PC-9 (cell line): ENCODE measurements around the gene LAMP1. TPM values are rescaled to one million over a fixed set of nuclear protein-coding genes. Genes with fewer than 3 reads are reported as not detected.

Experiments used
- BruUV-seq: library from RNA; stranded (reverse); fragments of 400-500 nt; replicated peaks from 2 replicates; lab custom pipeline; 2021; lab: Mats Ljungman, UMichigan
- CTCF ChIA-PET: fragments of 300-600 bp; sonication (Branson Sonifier 250); formaldehyde crosslinking; loops from one replicate; lab custom pipeline; 2022; ENCODE audit warnings: antibody characterized with exemption; lab: Charles Lee
- POLR2A ChIA-PET: fragments of 300-600 bp; sonication (Branson Sonifier 250); formaldehyde crosslinking; loops from one replicate; lab custom pipeline; 2022; ENCODE audit warnings: antibody characterized with exemption; ENCODE audit not compliant: unreplicated experiment; lab: Charles Lee
- DNase-seq, 2 experiments: peaks; one replicate each; pipeline versions ENCODE4 v3.0.0 to v3.0.0-alpha.2; 2015 to 2022; ENCODE audit warnings: mixed read lengths in 1 of 2
- H2AFZ ChIP-seq: fragments of 200-600 bp; sonication (generic); 2 replicates; pipeline ENCODE4 v1.8.1; 2017; ENCODE audit warnings: antibody characterized with exemption
- H3F3A ChIP-seq: fragments of 200-600 bp; sonication (generic); 2 replicates; pipeline ENCODE4 v1.8.1; 2017; ENCODE audit warnings: antibody characterized with exemption, mild to moderate bottlenecking, low read depth; ENCODE audit not compliant: insufficient read depth
- H3K27ac ChIP-seq: fragments of 200-600 bp; sonication (generic); 2 replicates; pipeline ENCODE4 v1.6.1; 2016; ENCODE audit warnings: mixed run types
- H3K27me3 ChIP-seq: fragments of 200-600 bp; sonication (generic); 2 replicates; pipeline ENCODE4 v1.6.1; 2016; ENCODE audit warnings: low read depth, mixed run types; ENCODE audit not compliant: insufficient read depth
- H3K36me3 ChIP-seq: fragments of 200-600 bp; sonication (generic); 2 replicates; pipeline ENCODE4 v1.6.1; 2016; ENCODE audit warnings: low read depth, mixed run types
- H3K4me1 ChIP-seq: fragments of 200-600 bp; sonication (generic); replicated peaks from 2 replicates; pipeline ENCODE4 v1.6.1; 2016; ENCODE audit warnings: mixed run types; ENCODE audit not compliant: insufficient read depth
- H3K4me2 ChIP-seq: fragments of 200-600 bp; sonication (generic); 2 replicates; pipeline ENCODE4 v1.6.1; 2017; ENCODE audit warnings: mixed run types
- H3K4me3 ChIP-seq: fragments of 200-600 bp; sonication (generic); 2 replicates; pipeline ENCODE4 v1.6.1; 2016; ENCODE audit warnings: mixed run types
- H3K79me2 ChIP-seq: fragments of 200-600 bp; sonication (generic); 2 replicates; pipeline ENCODE4 v1.6.1; 2017; ENCODE audit warnings: low read depth, mixed run types
- H3K9me2 ChIP-seq: fragments of 200-600 bp; sonication (generic); 2 replicates; pipeline ENCODE4 v1.8.1; 2017; ENCODE audit warnings: mild to moderate bottlenecking; ENCODE audit not compliant: insufficient read depth
- H3K9me3 ChIP-seq: fragments of 200-600 bp; sonication (generic); 2 replicates; pipeline ENCODE4 v1.8.1; 2016; ENCODE audit warnings: low read depth; ENCODE audit not compliant: insufficient read depth
- H4K20me1 ChIP-seq: fragments of 200-600 bp; sonication (generic); 2 replicates; pipeline ENCODE4 v1.8.1; 2017; ENCODE audit not compliant: insufficient read depth
- EZH2 ChIP-seq: fragments of 200-600 bp; sonication (generic); IDR thresholded peaks from 2 replicates; pipeline ENCODE4 v1.8.0; 2017; ENCODE audit warnings: antibody characterized with exemption, low read depth
- intact Hi-C: fragments of 100-400 bp; cut with micrococcal nuclease; formaldehyde crosslinking; loops from one replicate; pipeline ENCODE4 v1.10.0; 2022; ENCODE audit not compliant: unreplicated experiment
- total RNA-seq: library from RNA; stranded (reverse); gene quantifications from 2 replicates; pipeline ENCODE4 v1.2.3, GENCODE V29; 2021
- TF ChIP-seq, protein P1 (sequence below): fragments of 200-600 bp; sonication (generic); conservative IDR thresholded peaks from 2 replicates; pipeline ENCODE4 v1.6.1; 2017; ENCODE audit warnings: mixed run types, antibody characterized with exemption, mild to moderate bottlenecking, moderate library complexity

LAMP1 gene
- total RNA-seq, 1 experiment from 2014 or later, result 186 TPM

DNA sequence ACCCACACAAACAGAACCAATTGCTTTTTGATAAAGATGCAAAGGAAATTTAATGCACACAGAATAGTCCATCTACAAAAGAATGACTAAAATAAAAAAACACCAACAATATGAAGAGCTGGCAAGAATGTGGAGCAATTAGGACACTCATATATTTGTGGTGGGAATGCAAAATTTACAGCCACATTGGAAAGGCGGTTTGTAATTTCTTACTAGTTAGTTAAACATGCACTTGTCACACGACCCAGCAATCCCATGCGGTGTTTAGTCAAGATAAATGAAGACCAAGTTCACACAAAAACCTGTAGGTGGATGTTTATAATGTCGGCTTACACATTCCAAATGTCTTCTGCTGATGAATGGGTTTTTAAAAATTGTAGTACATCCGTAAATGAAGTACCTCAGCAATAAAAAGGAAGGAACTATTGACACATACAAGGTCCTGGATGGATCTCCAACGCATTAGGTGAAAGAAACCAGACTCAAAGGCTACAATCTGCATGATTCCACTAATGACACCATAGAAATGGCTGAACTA, 61.7 kb downstream of the LAMP1 start:
- H3K36me3 ChIP-seq, result no peaks in the 10 kb centered on the region
- no TSS peak for BruUV-seq
- H3F3A ChIP-seq, result peaks cover 18% of the 10 kb centered on the region; the same call in 1 of the 2 replicates
- 0 out of 2 replicates have a peak, but pooled peaks cover 5% of the 10 kb centered on the region for H4K20me1 ChIP-seq
- no peak for TF ChIP-seq EZH2
- TF ChIP-seq, protein P1, sequence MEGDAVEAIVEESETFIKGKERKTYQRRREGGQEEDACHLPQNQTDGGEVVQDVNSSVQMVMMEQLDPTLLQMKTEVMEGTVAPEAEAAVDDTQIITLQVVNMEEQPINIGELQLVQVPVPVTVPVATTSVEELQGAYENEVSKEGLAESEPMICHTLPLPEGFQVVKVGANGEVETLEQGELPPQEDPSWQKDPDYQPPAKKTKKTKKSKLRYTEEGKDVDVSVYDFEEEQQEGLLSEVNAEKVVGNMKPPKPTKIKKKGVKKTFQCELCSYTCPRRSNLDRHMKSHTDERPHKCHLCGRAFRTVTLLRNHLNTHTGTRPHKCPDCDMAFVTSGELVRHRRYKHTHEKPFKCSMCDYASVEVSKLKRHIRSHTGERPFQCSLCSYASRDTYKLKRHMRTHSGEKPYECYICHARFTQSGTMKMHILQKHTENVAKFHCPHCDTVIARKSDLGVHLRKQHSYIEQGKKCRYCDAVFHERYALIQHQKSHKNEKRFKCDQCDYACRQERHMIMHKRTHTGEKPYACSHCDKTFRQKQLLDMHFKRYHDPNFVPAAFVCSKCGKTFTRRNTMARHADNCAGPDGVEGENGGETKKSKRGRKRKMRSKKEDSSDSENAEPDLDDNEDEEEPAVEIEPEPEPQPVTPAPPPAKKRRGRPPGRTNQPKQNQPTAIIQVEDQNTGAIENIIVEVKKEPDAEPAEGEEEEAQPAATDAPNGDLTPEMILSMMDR, result no peak
- intact Hi-C loops, result no loop called here
- H3K9me3 ChIP-seq, result no peaks in the 10 kb centered on the region
- POLR2A ChIA-PET, result no interaction called here
- no peak overlapping the region for H3K4me3 ChIP-seq
- peaks cover 4% of the 10 kb centered on the region; the same call in 1 of the 2 replicates for H3K79me2 ChIP-seq
- no peaks in the 10 kb centered on the region for H3K9me2 ChIP-seq
- H3K27me3 ChIP-seq, result no peaks in the 10 kb centered on the region
- H2AFZ ChIP-seq, result no peak overlapping the region
- no peaks in the 10 kb centered on the region; the same call in 1 of the 2 replicates for H3K4me1 ChIP-seq
- DNase-seq, result no peak
- H3K4me2 ChIP-seq, result no peak overlapping the region
- no peak overlapping the region for H3K27ac ChIP-seq
- CTCF ChIA-PET, result no interaction called here

DNA sequence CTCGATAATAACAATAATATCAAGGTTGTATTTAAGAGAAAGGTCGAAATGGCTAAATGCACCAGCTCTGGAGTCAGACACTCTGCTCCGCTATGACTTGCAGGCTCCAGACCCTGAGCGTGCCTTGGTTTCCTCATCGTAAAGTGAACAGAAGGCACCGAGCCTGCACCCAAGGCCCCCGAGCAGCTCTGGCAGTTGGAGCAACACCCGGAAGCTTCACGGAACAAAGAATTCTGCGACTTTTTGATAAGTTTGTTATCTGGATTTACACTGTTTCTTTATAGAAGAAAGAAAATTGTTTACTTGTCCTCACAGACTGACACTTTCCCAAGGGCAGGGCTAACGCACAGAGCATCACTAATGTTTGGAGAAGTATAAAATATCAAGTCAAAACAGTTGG, 62.5 kb downstream of the LAMP1 start:
- 0 out of 2 replicates have a peak, but pooled peaks cover 5% of the 10 kb centered on the region for H4K20me1 ChIP-seq
- no peak overlapping the region for H2AFZ ChIP-seq
- no peak overlapping the region for H3K4me3 ChIP-seq
- intact Hi-C loops, result no loop called here
- peaks cover 19% of the 10 kb centered on the region; the same call in 1 of the 2 replicates for H3F3A ChIP-seq
- ChIA-PET POLR2A (no interaction called here), CTCF (no interaction called here)
- no peak for TF ChIP-seq EZH2
- H3K36me3 ChIP-seq, result no peaks in the 10 kb centered on the region
- H3K9me3 ChIP-seq, result no peaks in the 10 kb centered on the region
- no peaks in the 10 kb centered on the region for H3K9me2 ChIP-seq
- no peak overlapping the region for H3K4me2 ChIP-seq
- no peaks in the 10 kb centered on the region; the same call in 1 of the 2 replicates for H3K4me1 ChIP-seq
- no peak for DNase-seq
- H3K79me2 ChIP-seq, result peaks cover 4% of the 10 kb centered on the region; the same call in 1 of the 2 replicates
- no TSS peak for BruUV-seq
- no peak overlapping the region for H3K27ac ChIP-seq
- no peaks in the 10 kb centered on the region for H3K27me3 ChIP-seq

DNA sequence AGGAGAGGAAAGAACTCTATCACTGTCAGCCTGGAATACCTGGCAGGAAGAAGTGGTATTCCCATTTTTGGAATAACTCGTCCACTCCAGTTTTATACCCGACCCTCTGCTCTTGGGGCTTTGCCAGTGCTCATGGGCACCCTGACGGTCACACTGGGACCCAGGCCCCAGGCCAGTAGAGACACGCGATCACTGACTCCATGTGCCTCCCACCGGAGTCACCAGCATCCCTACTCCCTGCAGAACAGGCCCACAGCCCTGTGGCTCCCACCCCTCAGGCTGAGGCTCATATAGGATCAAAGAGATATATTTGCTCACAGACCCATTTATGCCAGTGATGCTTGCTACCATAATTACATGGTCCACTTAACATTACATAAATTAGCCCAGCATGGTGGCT, 63.4 kb downstream of the LAMP1 start:
- Histone ChIP-seq H3K4me3 (no peak overlapping the region), H3K9me2 (no peaks in the 10 kb centered on the region), H3K9me3 (no peaks in the 10 kb centered on the region), H2AFZ (no peak overlapping the region), H3K27ac (no peak overlapping the region), H4K20me1 (0 out of 2 replicates have a peak, but pooled peaks cover 5% of the 10 kb centered on the region), H3K4me2 (no peak overlapping the region), H3F3A (peaks cover 19% of the 10 kb centered on the region; the same call in 1 of the 2 replicates), H3K27me3 (no peaks in the 10 kb centered on the region), H3K4me1 (no peaks in the 10 kb centered on the region; the same call in 1 of the 2 replicates), H3K36me3 (no peaks in the 10 kb centered on the region), H3K79me2 (peaks cover 4% of the 10 kb centered on the region; the same call in 1 of the 2 replicates)
- BruUV-seq, result no TSS peak
- CTCF ChIA-PET, result no interaction called here
- DNase-seq, result no peak
- POLR2A ChIA-PET, result no interaction called here
- no peak for TF ChIP-seq EZH2
- TF ChIP-seq, protein P1, result no peak
- intact Hi-C loops, result no loop called here
